MM.1S (cell line): ENCODE measurements around the gene MBP.

Experiments
- EZH2 ChIP-seq: fragments of 300-600 bp; sonication (generic); optimal IDR thresholded peaks from 2 replicates; pipeline ENCODE3; 2017; ENCODE audit warnings: low read depth, mild to moderate bottlenecking, antibody characterized with exemption, low read length, mixed read lengths
- EZH2phosphoT487 ChIP-seq: fragments of 300-600 bp; sonication (generic); IDR thresholded peaks from 2 replicates; pipeline ENCODE4 v1.6.1; 2018; ENCODE audit warnings: antibody characterized with exemption, low read length
- TF ChIP-seq, protein P1 (sequence below): fragments of 300-600 bp; sonication (generic); IDR thresholded peaks from 2 replicates; pipeline ENCODE4 v1.5.1; 2016; ENCODE audit warnings: antibody characterized with exemption, low read length, mixed read lengths

DNA sequence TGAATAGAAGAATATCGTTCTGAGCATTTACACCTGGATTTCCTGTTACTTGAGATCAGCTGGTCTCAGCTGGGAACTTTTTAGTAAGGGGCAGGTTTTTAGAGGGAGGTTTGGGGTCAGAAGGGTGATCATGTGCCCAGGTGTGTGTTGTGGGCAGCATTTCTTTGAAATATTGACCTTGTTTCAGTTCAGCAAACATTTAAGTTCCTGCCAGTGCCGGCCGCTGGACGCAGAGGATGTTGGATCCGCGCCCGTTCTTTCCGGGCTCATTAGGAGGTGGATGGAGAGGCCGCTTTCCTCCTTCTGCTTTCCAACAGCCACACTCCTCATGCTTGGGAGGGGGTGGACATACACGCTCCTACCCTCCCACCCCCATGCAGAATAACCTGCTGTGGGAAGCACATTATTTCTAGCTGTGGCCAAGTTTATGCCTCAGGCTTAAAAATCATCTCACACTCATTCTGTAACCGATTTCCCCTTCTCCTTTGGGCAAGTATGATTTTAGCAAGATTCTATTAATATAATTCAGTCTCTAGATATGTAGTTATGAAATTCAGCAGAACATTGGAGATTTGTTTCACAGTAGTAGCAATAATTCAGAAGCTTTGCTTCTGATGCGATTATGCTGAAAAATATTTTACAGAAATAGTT lies 178.9 kb downstream of the MBP start:
- TF ChIP-seq, protein P1, sequence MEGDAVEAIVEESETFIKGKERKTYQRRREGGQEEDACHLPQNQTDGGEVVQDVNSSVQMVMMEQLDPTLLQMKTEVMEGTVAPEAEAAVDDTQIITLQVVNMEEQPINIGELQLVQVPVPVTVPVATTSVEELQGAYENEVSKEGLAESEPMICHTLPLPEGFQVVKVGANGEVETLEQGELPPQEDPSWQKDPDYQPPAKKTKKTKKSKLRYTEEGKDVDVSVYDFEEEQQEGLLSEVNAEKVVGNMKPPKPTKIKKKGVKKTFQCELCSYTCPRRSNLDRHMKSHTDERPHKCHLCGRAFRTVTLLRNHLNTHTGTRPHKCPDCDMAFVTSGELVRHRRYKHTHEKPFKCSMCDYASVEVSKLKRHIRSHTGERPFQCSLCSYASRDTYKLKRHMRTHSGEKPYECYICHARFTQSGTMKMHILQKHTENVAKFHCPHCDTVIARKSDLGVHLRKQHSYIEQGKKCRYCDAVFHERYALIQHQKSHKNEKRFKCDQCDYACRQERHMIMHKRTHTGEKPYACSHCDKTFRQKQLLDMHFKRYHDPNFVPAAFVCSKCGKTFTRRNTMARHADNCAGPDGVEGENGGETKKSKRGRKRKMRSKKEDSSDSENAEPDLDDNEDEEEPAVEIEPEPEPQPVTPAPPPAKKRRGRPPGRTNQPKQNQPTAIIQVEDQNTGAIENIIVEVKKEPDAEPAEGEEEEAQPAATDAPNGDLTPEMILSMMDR, result no peak
- no peak for TF ChIP-seq EZH2
- no peak for TF ChIP-seq EZH2phosphoT487
